ENCODE data around the gene DAB1.

GRCh38 chr1:57341721-57342120, 82.1 kb downstream of the DAB1 start:
- TF ChIP-seq CTCF (IDR thresholded peaks at IDR 0.05; ENCODE audit: insufficient read depth, low read depth, low read length), result no peak
- TF ChIP-seq EZH2 (IDR thresholded peaks at IDR 0.05; ENCODE audit: insufficient read depth, low read length), result no peak

Measured in astrocyte (in vitro differentiated cells and primary cell).